Calu3 (cell line): ENCODE measurements around the gene NFIL3. TPM values are rescaled to one million over a fixed set of nuclear protein-coding genes. Genes with fewer than 3 reads are reported as not detected.

Experiments used
- BruUV-seq: library from RNA; stranded (reverse); fragments of 400-500 nt; replicated peaks from 2 replicates; lab custom pipeline; 2021; lab: Mats Ljungman, UMichigan
- CTCF ChIA-PET: fragments of 300-600 bp; sonication (Branson Sonifier 250); formaldehyde crosslinking; loops from one replicate; lab custom pipeline; 2022; ENCODE audit warnings: antibody characterized with exemption; lab: Charles Lee
- DNase-seq: peaks from one replicate; pipeline ENCODE4 v3.0.0; 2022
- H3K27ac Mint-ChIP-seq: one replicate; pipeline ENCODE4 v1.8.0; 2022; ENCODE audit warnings: mixed read lengths; ENCODE audit not compliant: unreplicated experiment
- H3K27me3 Mint-ChIP-seq: one replicate; pipeline ENCODE4 v1.8.0; 2022; ENCODE audit warnings: mixed read lengths; ENCODE audit not compliant: unreplicated experiment
- H3K36me3 Mint-ChIP-seq: one replicate; pipeline ENCODE4 v1.8.0; 2022; ENCODE audit warnings: mild to moderate bottlenecking, moderate library complexity, mixed read lengths; ENCODE audit not compliant: insufficient read depth, unreplicated experiment
- H3K4me1 Mint-ChIP-seq: one replicate; pipeline ENCODE4 v1.8.0; 2022; ENCODE audit warnings: mild to moderate bottlenecking, low read depth, mixed read lengths; ENCODE audit not compliant: unreplicated experiment
- H3K4me3 Mint-ChIP-seq: one replicate; pipeline ENCODE4 v1.8.0; 2022; ENCODE audit warnings: mild to moderate bottlenecking, low read depth, moderate library complexity, mixed read lengths; ENCODE audit not compliant: unreplicated experiment
- H3K9me3 Mint-ChIP-seq: one replicate; pipeline ENCODE4 v1.8.0; 2022; ENCODE audit warnings: low read depth, mixed read lengths; ENCODE audit not compliant: unreplicated experiment
- intact Hi-C: fragments of 100-400 bp; cut with micrococcal nuclease; formaldehyde crosslinking; loops from one replicate; pipeline ENCODE4 v1.10.0; 2022; ENCODE audit not compliant: unreplicated experiment
- total RNA-seq: library from RNA; stranded (reverse); gene quantifications from 2 replicates; pipeline ENCODE4 v1.2.3, GENCODE V29; 2022
- TF ChIP-seq, protein P1 (sequence below): fragments of 200-600 bp; IDR thresholded peaks from one replicate; pipeline ENCODE4 v1.8.0; 2022; ENCODE audit warnings: antibody characterized with exemption; ENCODE audit not compliant: unreplicated experiment

The NFIL3 gene
- total RNA-seq, 1 experiment from 2014 or later, result 13.3 TPM

DNA sequence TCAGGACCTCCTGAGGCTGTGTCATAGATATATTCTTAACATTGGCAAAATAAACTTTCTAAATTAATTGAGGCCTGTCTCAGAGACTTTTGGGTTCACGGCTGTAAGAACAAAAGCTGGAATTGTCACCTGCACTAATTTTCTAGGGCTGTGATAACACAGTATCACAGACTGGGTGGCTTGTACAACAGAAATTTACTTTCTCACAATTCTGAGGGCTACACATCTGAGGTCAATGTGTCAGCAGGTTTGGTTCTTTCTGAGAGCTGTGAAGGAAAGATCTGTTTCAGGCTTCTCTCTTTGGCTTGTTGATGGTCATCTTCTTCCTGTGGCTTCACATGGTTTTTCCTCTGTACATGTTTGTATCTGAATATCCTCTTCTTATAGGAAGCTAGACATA lies 29.2 kb upstream of the NFIL3 start:
- no TSS peak for BruUV-seq
- intact Hi-C loops, result no loop called here
- H3K9me3 Mint-ChIP-seq, result peaks cover 3% of the 10 kb centered on the region
- no peak overlapping the region for H3K27ac Mint-ChIP-seq
- H3K4me1 Mint-ChIP-seq, result no peaks in the 10 kb centered on the region
- no peaks in the 10 kb centered on the region for H3K27me3 Mint-ChIP-seq
- H3K4me3 Mint-ChIP-seq, result no peak overlapping the region
- no peak for DNase-seq
- TF ChIP-seq, protein P1, sequence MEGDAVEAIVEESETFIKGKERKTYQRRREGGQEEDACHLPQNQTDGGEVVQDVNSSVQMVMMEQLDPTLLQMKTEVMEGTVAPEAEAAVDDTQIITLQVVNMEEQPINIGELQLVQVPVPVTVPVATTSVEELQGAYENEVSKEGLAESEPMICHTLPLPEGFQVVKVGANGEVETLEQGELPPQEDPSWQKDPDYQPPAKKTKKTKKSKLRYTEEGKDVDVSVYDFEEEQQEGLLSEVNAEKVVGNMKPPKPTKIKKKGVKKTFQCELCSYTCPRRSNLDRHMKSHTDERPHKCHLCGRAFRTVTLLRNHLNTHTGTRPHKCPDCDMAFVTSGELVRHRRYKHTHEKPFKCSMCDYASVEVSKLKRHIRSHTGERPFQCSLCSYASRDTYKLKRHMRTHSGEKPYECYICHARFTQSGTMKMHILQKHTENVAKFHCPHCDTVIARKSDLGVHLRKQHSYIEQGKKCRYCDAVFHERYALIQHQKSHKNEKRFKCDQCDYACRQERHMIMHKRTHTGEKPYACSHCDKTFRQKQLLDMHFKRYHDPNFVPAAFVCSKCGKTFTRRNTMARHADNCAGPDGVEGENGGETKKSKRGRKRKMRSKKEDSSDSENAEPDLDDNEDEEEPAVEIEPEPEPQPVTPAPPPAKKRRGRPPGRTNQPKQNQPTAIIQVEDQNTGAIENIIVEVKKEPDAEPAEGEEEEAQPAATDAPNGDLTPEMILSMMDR, result no peak
- no peaks in the 10 kb centered on the region for H3K36me3 Mint-ChIP-seq
- CTCF ChIA-PET, result interaction anchor here (0.6 to 0.9 kb wide), 2 partner anchors 24 to 261 kb away, joined by 6 read pairs; no protein-coding TSS in a partner anchor

DNA sequence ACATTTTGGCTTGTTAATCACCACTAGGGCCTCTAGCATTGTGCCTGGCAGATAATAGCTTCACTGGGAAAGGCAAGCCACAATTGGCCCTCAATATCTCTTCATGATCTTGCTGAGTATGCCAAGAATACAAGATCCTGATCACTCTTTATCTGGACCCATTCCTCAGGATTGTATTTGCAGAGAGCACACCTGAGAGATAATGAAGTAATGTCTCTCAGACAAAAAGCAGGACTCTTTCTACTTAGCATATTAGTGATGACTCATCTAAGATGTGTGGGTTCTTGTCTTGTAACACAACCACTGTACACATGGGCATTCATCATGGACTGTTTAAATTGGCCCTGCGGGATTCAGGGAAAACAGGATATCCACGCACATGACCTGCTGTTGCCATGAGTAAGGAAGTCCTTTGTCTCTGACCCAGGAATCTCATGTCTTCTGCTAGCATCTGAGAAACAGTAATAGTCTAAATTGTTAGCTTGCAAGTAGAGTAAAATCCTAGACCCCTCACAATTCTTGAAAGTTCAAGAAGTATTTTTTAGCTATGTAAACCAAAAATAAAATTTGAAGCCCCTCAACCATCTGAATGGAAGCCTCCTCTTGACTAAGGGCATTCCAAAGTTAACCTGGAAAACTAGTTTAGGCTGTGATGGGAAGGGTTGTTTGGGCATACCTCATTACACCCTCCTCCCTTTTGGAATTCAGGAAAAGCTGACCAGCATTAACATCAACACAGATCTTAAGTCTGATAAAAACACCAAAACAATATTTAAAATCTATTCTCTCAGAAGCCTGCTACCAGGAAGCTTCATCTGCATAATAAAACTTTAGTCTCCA lies 28.0 kb upstream of the NFIL3 start:
- intact Hi-C loops, result no loop called here
- DNase-seq, result no peak
- Mint-ChIP-seq H3K36me3 (no peaks in the 10 kb centered on the region), H3K4me3 (no peak overlapping the region), H3K27me3 (peaks cover 6% of the 10 kb centered on the region), H3K27ac (no peak overlapping the region), H3K4me1 (no peaks in the 10 kb centered on the region), H3K9me3 (peaks cover 3% of the 10 kb centered on the region)
- TF ChIP-seq, protein P1, result no peak
- no TSS peak for BruUV-seq
- CTCF ChIA-PET, result interaction anchor here (0.5 kb wide), 1 partner anchor 344 kb away, joined by 3 read pairs; no protein-coding TSS in a partner anchor

DNA sequence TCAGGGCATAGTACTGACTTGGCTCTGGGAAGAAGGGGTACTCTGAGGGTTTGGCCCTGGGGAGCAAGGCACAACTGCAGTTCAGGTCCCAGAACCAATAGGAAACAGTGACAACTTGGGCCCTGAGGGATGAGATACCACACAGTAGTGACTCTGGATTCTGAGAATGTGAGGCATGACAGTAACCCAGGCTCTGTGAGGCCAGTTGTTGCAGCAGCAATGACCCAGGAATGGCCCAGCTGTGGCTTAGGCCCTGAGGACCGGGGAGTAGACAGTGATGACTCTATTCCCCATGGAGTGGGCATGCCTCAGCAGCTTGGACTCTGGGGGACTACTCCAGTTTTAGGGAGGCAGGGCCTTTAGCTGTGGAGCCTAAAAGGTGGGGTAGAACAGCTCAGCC lies 21.5 kb upstream of the NFIL3 start:
- Mint-ChIP-seq H3K27ac (no peak overlapping the region), H3K4me3 (no peak overlapping the region), H3K9me3 (no peaks in the 10 kb centered on the region), H3K27me3 (peaks cover 24% of the 10 kb centered on the region), H3K4me1 (no peaks in the 10 kb centered on the region), H3K36me3 (no peaks in the 10 kb centered on the region)
- CTCF ChIA-PET, result no interaction called here
- TF ChIP-seq, protein P1, result no peak
- intact Hi-C loops, result no loop called here
- BruUV-seq, result no TSS peak
- no peak for DNase-seq

DNA sequence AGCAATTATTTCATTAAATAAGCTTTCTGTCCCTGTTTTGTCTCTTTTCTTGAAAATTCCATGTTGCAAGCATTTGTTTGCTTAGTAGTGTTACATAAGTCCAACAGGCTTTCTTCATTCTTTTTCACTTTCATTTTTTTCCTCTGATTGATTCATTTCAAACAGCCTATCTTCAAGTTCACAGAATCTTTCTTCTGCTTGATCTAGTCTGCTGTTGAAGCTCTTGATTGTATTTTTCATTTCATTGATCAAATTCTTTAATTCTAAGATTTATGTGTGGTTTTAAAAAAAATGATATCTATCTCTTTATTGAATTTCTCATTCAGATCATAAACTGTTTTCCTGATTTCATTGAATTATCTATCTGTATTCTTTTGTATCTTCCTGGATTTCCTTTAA lies 20.4 kb upstream of the NFIL3 start:
- Mint-ChIP-seq H3K36me3 (no peaks in the 10 kb centered on the region), H3K4me3 (no peak overlapping the region), H3K27me3 (peaks cover 24% of the 10 kb centered on the region), H3K4me1 (no peaks in the 10 kb centered on the region), H3K27ac (no peak overlapping the region), H3K9me3 (no peaks in the 10 kb centered on the region)
- DNase-seq, result no peak
- no TSS peak for BruUV-seq
- CTCF ChIA-PET, result no interaction called here
- TF ChIP-seq, protein P1, result no peak
- intact Hi-C loops, result no loop called here
